ENCODE results near the gene AKR1B15. TPM values are rescaled to one million over a fixed set of nuclear protein-coding genes. Genes with fewer than 3 reads are reported as not detected.

AKR1B15 gene
- total and polyA plus RNA-seq, 3 experiments from 2014 or later: not detected

GRCh38 chr7:134627775-134628153, 78.9 kb downstream of the AKR1B15 start:
- no peaks in the 10 kb centered on the region for H3K9me3 Mint-ChIP-seq
- Histone ChIP-seq H3K9me3 (ENCODE audit: low read length) (no peaks in the 10 kb centered on the region), H3K27me3 (ENCODE audit: insufficient read depth, low read length, poor library complexity, severe bottlenecking) (peaks cover 1% of the 10 kb centered on the region), H3K4me3 (ENCODE audit: low read length) (no peak overlapping the region), H3K4me1 (ENCODE audit: insufficient read depth, low read length) (no peaks in the 10 kb centered on the region), H3K27ac (ENCODE audit: low read depth, low read length) (no peak overlapping the region), H3K36me3 (ENCODE audit: insufficient read depth, low read length) (no peaks in the 10 kb centered on the region)
- no peak overlapping the region for H3K4me3 Mint-ChIP-seq
- no peak for DNase-seq
- no peaks in the 10 kb centered on the region for H3K4me1 Mint-ChIP-seq
- POLR2A ChIA-PET: no interaction called here
- H3K27me3 Mint-ChIP-seq: peaks cover 15 to 65% of the 10 kb centered on the region in 2 donors
- CTCF ChIA-PET: interaction anchor here (0.6 kb wide), 1 partner anchor 861 kb away, joined by 3 read pairs; no protein-coding TSS in a partner anchor
- H3K27ac Mint-ChIP-seq: no peak overlapping the region
- H3K36me3 Mint-ChIP-seq: no peaks in the 10 kb centered on the region

- no peaks in the 10 kb centered on the region for H3K36me3 Mint-ChIP-seq
- ChIA-PET POLR2A (no interaction called here), CTCF (interaction anchor here (8.2 kb wide), 1 partner anchor 72 kb away, joined by 81 read pairs; no protein-coding TSS in a partner anchor)
- H3K4me3 ChIP-seq (ENCODE audit: low read length): no peak overlapping the region
- no peaks in the 10 kb centered on the region for H3K4me1 ChIP-seq (ENCODE audit: insufficient read depth, low read length)
- H3K27me3 ChIP-seq (ENCODE audit: insufficient read depth, low read length, poor library complexity, severe bottlenecking): no peaks in the 10 kb centered on the region
- H3K27ac ChIP-seq (ENCODE audit: low read depth, low read length): no peak overlapping the region
- no peak overlapping the region for H3K4me3 Mint-ChIP-seq
- H3K27ac Mint-ChIP-seq: no peak overlapping the region
- no peaks in the 10 kb centered on the region for H3K9me3 Mint-ChIP-seq
- H3K9me3 ChIP-seq (ENCODE audit: low read length): no peaks in the 10 kb centered on the region
- peaks cover 15 to 55% of the 10 kb centered on the region in 2 donors for H3K27me3 Mint-ChIP-seq
- H3K36me3 ChIP-seq (ENCODE audit: insufficient read depth, low read length): no peaks in the 10 kb centered on the region
- H3K4me1 Mint-ChIP-seq: peaks cover 0 to 3% (median 0%) of the 10 kb centered on the region in 3 donors
- no peak for DNase-seq
Measured at GRCh38 chr7:134629445-134629844, 80.5 kb downstream of the AKR1B15 start.

Other genes starting within 250 kb of the AKR1B15 start
- gene SLC35B4, start 232.2 kb upstream of the AKR1B15 start, total RNA-seq: 10 to 100 TPM; 18.6 to 20.5 TPM
- 20.3 TPM for gene SLC35B4, start 232.2 kb upstream of the AKR1B15 start, polyA plus RNA-seq
- 100 to 1,000 TPM; 117 to 120 TPM for gene AKR1B1, start 90.0 kb upstream of the AKR1B15 start, total RNA-seq
- gene AKR1B1, start 90.0 kb upstream of the AKR1B15 start, polyA plus RNA-seq: 170 TPM
- not detected for gene AKR1B10, start 21.5 kb upstream of the AKR1B15 start, total RNA-seq
- gene AKR1B10, start 21.5 kb upstream of the AKR1B15 start, polyA plus RNA-seq: not detected
- 10 to 100 TPM; 25.4 to 27.1 TPM for gene BPGM, start 97.7 kb downstream of the AKR1B15 start, total RNA-seq
- gene BPGM, start 97.7 kb downstream of the AKR1B15 start, polyA plus RNA-seq: 26.8 TPM
- gene CALD1, start 230.5 kb downstream of the AKR1B15 start, total RNA-seq: 1 to 10 TPM; 3.1 to 3.3 TPM
- gene CALD1, start 230.5 kb downstream of the AKR1B15 start, polyA plus RNA-seq: not detected

All from CD8-positive, alpha-beta memory T cell (primary cell).